ENCODE results near the gene IRF4.

The IRF4 gene

GRCh38 chr6:431986-432385, 40.4 kb downstream of the IRF4 start:
- no peaks in the 10 kb centered on the region for H3K9me2 ChIP-seq (replicated peaks; ENCODE audit: insufficient read depth, low read length)
- no peak overlapping the region for H3K4me2 ChIP-seq (ENCODE audit: low read depth, low read length)
- H2AFZ ChIP-seq (ENCODE audit: low read length), result no peak overlapping the region
- H3K4me1 ChIP-seq (ENCODE audit: low read length), result peaks cover 16% of the 10 kb centered on the region
- H3F3A ChIP-seq (ENCODE audit: insufficient read depth, low read length), result peaks cover 18% of the 10 kb centered on the region
- no peaks in the 10 kb centered on the region for H3K27me3 ChIP-seq (replicated peaks; ENCODE audit: insufficient read depth, low read length)
- no peak overlapping the region for H3K27ac ChIP-seq (ENCODE audit: low read length)
- H3K36me3 ChIP-seq (replicated peaks; ENCODE audit: insufficient read depth, low read length), result no peaks in the 10 kb centered on the region
- no peak for DNase-seq
- TF ChIP-seq EZH2 (optimal IDR thresholded peaks at IDR 0.05; ENCODE audit: low read depth, low read length) (no peak), EZH2phosphoT487 (IDR thresholded peaks at IDR 0.05; ENCODE audit: low read length) (no peak)
- TF ChIP-seq, protein P1, sequence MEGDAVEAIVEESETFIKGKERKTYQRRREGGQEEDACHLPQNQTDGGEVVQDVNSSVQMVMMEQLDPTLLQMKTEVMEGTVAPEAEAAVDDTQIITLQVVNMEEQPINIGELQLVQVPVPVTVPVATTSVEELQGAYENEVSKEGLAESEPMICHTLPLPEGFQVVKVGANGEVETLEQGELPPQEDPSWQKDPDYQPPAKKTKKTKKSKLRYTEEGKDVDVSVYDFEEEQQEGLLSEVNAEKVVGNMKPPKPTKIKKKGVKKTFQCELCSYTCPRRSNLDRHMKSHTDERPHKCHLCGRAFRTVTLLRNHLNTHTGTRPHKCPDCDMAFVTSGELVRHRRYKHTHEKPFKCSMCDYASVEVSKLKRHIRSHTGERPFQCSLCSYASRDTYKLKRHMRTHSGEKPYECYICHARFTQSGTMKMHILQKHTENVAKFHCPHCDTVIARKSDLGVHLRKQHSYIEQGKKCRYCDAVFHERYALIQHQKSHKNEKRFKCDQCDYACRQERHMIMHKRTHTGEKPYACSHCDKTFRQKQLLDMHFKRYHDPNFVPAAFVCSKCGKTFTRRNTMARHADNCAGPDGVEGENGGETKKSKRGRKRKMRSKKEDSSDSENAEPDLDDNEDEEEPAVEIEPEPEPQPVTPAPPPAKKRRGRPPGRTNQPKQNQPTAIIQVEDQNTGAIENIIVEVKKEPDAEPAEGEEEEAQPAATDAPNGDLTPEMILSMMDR (IDR thresholded peaks at IDR 0.05; ENCODE audit: low read length), result no peak
- H3K9me3 ChIP-seq (replicated peaks; ENCODE audit: insufficient read depth, low read length), result no peaks in the 10 kb centered on the region
- H4K20me1 ChIP-seq (ENCODE audit: insufficient read depth, low read length), result no peaks in the 10 kb centered on the region
- H3K4me3 ChIP-seq (ENCODE audit: low read length), result no peak overlapping the region
- H3K79me2 ChIP-seq (ENCODE audit: low read length), result no peaks in the 10 kb centered on the region
- no peak overlapping the region for H3K9ac ChIP-seq (ENCODE audit: low read length)

GRCh38 chr6:434051-434705, 42.6 kb downstream of the IRF4 start:
- no peak for DNase-seq
- H3K4me1 ChIP-seq (ENCODE audit: low read length), result peaks cover 16% of the 10 kb centered on the region
- H3K9me2 ChIP-seq (replicated peaks; ENCODE audit: insufficient read depth, low read length), result no peaks in the 10 kb centered on the region
- H3K27me3 ChIP-seq (replicated peaks; ENCODE audit: insufficient read depth, low read length), result no peaks in the 10 kb centered on the region
- peak overlapping the region; percentile 46 for H2AFZ ChIP-seq (ENCODE audit: low read length)
- no peaks in the 10 kb centered on the region for H3K9me3 ChIP-seq (replicated peaks; ENCODE audit: insufficient read depth, low read length)
- TF ChIP-seq EZH2 (optimal IDR thresholded peaks at IDR 0.05; ENCODE audit: low read depth, low read length) (no peak), EZH2phosphoT487 (IDR thresholded peaks at IDR 0.05; ENCODE audit: low read length) (no peak)
- TF ChIP-seq, protein P1 (IDR thresholded peaks at IDR 0.05; ENCODE audit: low read length), result no peak
- peak overlapping the region; percentile 70 for H3K4me2 ChIP-seq (ENCODE audit: low read depth, low read length)
- H3F3A ChIP-seq (ENCODE audit: insufficient read depth, low read length), result peaks cover 18% of the 10 kb centered on the region
- no peaks in the 10 kb centered on the region for H3K79me2 ChIP-seq (ENCODE audit: low read length)
- H3K9ac ChIP-seq (ENCODE audit: low read length), result peak overlapping the region; percentile 36; the same call in 1 of the 2 replicates
- H3K36me3 ChIP-seq (replicated peaks; ENCODE audit: insufficient read depth, low read length), result no peaks in the 10 kb centered on the region
- H3K27ac ChIP-seq (ENCODE audit: low read length), result peak overlapping the region; percentile 75; the same call in 1 of the 2 replicates
- 0 out of 2 replicates have a peak overlapping the region, but pooled peaks have one; percentile 6 for H3K4me3 ChIP-seq (ENCODE audit: low read length)
- no peaks in the 10 kb centered on the region for H4K20me1 ChIP-seq (ENCODE audit: insufficient read depth, low read length)

GRCh38 chr6:435441-436307, 44.1 kb downstream of the IRF4 start:
- H3F3A ChIP-seq (ENCODE audit: insufficient read depth, low read length), result peaks cover 14% of the 10 kb centered on the region
- peak overlapping the region; percentile 70 for H3K4me2 ChIP-seq (ENCODE audit: low read depth, low read length)
- H3K36me3 ChIP-seq (replicated peaks; ENCODE audit: insufficient read depth, low read length), result no peaks in the 10 kb centered on the region
- TF ChIP-seq, protein P1 (IDR thresholded peaks at IDR 0.05; ENCODE audit: low read length), result no peak
- no peak for TF ChIP-seq EZH2phosphoT487 (IDR thresholded peaks at IDR 0.05; ENCODE audit: low read length)
- TF ChIP-seq EZH2 (optimal IDR thresholded peaks at IDR 0.05; ENCODE audit: low read depth, low read length), result no peak
- no peak for DNase-seq
- no peaks in the 10 kb centered on the region for H3K9me2 ChIP-seq (replicated peaks; ENCODE audit: insufficient read depth, low read length)
- H4K20me1 ChIP-seq (ENCODE audit: insufficient read depth, low read length), result no peaks in the 10 kb centered on the region
- no peaks in the 10 kb centered on the region for H3K9me3 ChIP-seq (replicated peaks; ENCODE audit: insufficient read depth, low read length)
- peak overlapping the region; percentile 75; the same call in 1 of the 2 replicates for H3K27ac ChIP-seq (ENCODE audit: low read length)
- peaks cover 11% of the 10 kb centered on the region for H3K4me1 ChIP-seq (ENCODE audit: low read length)
- no peaks in the 10 kb centered on the region for H3K27me3 ChIP-seq (replicated peaks; ENCODE audit: insufficient read depth, low read length)
- H3K9ac ChIP-seq (ENCODE audit: low read length), result no peak overlapping the region
- H3K4me3 ChIP-seq (ENCODE audit: low read length), result peak overlapping the region; percentile 38
- no peaks in the 10 kb centered on the region for H3K79me2 ChIP-seq (ENCODE audit: low read length)
- no peak overlapping the region for H2AFZ ChIP-seq (ENCODE audit: low read length)

All from MM.1S (cell line).